IPS-NIHi7 (cell line): Measurements from ENCODE around the gene SRSF10.
A peak's percentile ranks its signal among the peaks of the same experiment; 100 is the strongest.
"Not testable (repeated sequence)": the region's sequence is repeated elsewhere in the genome, so short reads cannot be mapped to it uniquely, and the experiment has no call there.

Experiments used
- DNase-seq: peaks from one replicate; pipeline ENCODE4 v3.0.0; 2012; ENCODE audit warnings: mixed read lengths; ENCODE audit errors: extremely low spot score

Gene SRSF10

DNA sequence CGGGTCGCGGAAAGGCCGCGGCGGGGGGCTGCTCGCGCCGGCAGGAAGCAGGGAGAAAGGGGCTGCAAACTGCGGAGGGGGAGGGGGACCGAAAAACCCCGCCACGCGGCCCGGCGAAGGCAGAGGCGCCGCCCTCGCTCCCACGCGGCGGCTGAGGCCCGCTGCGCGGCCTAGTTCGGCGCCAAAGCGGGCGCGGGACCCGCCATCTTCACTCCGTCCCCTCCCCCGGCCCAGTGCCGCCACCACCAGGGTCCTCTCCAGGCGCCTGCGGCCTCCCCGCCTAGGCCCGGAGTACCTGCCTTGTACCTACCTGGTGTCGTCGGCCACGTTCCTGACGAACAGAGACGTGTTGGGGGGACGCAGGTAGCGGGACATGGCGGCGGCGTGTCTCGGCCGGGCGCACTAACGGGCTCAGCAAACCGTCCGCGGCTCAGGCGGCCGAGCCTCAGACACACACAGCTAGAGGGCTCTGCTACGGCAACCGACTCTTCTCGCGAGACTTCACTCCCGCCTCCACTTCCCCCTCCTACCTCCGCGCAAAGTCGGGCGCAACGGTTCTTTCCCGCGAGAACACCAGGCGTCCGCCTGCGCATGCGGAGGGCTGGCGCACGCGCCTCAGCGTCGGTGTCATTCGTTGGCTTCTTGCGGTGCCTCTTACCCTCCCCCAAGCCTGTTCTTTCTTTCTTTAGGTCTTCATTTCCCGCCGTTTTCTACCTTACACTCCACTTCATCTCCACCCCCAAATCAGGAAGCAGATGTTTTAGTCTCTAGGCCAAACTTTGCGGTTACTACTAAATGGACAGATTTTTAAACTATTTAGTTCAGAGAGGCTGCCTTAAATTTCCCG, at the start of gene SRSF10:
Gene SRSF10 (minus strand): TSS at position 447 of the 847 bp plus-strand sequence. CDS start 72 bp downstream, at position 375.
- peak; percentile 97 for DNase-seq

GRCh38 chr1:24027838-24028468, 47.8 kb upstream of the SRSF10 start:
- no peak for DNase-seq

GRCh38 chr1:24022581-24023361, 42.6 kb upstream of the SRSF10 start:
- peak; percentile 44 for DNase-seq

- DNase-seq, result no peak
These were observed 41.5 kb upstream of the SRSF10 start for GRCh38 chr1:24021403-24022266.

GRCh38 chr1:24020470-24020869, 40.3 kb upstream of the SRSF10 start:
- DNase-seq, result no peak

DNA sequence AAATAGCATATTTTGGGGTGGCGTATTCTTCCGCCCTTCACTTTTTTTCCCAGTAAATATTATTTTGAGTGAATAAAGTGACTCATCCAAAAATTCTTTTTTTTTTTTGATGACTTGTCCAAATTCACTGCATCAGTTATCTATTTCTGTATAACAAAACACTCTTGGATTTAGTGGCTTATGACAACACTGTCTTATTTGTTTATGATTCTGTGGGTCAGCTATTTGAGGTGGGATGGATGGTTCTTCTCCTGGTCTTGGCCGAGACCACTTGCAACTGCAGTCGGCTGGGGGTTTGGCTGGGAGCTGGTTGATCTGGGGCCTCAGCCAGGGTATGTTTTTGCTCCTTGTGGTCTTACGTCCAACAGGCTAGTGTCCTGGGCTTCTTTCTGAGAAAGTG, 39.9 kb upstream of the SRSF10 start:
- no peak for DNase-seq

- peak; percentile 67 for DNase-seq
These were observed 38.8 kb upstream of the SRSF10 start for GRCh38 chr1:24018611-24019580.

- no peak for DNase-seq
These were observed 35.4 kb upstream of the SRSF10 start for GRCh38 chr1:24015221-24016210.

GRCh38 chr1:24012878-24013277, 32.8 kb upstream of the SRSF10 start:
- DNase-seq, result not testable (repeated sequence)

GRCh38 chr1:24010650-24011049, 30.5 kb upstream of the SRSF10 start:
- no peak for DNase-seq

- no peak for DNase-seq
These were observed 29.3 kb upstream of the SRSF10 start for GRCh38 chr1:24009406-24009805.

DNA sequence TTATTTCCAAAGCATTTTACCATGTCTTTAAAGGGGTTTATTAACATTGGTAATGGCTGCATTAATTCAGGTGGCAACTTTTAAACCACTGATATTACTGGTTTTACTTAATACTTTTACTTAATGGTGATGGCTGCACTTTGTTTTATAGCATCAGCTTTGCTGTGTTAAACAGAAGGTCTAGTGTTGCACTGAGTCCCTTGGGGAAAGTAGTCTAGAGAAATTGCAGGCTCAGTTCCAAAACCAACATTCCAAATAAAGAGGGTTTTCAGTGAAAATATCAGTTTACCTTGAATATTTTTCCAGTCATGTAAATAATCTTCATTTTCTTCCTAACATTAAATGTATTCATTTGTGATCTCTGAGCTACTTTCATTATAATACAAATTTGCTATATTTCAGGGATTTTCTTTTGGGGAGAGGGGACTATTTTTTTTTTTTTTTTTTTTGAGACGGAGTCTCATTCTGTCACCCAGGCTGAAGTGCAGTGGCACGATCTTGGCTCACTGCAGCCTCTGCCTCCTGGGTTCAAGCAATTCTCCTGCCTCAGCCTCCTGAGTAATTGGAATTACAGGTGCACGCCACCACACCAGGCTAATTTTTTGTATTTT, 28.6 kb upstream of the SRSF10 start:
- not testable (repeated sequence) for DNase-seq

- DNase-seq, result no peak
These were observed 27.0 kb upstream of the SRSF10 start for GRCh38 chr1:24007079-24007478.

- DNase-seq, result no peak
These were observed 25.0 kb upstream of the SRSF10 start for GRCh38 chr1:24005163-24005562.

DNA sequence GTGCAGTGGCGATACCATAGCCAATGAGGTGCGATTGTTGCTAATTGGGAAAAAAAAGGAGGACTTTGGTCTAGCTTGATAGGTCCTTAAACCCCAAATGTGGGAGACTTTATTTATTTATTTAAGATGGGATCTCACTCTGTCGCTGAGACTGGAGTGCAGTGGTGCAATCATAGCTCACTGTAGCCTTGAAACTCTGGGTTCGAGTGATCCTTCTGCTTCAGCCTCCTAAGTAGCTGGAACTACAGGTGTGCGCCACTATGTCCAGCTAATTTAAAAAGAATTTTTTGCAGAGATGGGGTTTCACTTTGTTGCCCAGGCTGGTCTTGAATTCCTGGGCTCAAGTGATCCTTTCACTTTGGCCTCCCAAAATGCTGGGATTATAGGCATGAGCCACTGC, 24.0 kb upstream of the SRSF10 start:
- no peak for DNase-seq

DNA sequence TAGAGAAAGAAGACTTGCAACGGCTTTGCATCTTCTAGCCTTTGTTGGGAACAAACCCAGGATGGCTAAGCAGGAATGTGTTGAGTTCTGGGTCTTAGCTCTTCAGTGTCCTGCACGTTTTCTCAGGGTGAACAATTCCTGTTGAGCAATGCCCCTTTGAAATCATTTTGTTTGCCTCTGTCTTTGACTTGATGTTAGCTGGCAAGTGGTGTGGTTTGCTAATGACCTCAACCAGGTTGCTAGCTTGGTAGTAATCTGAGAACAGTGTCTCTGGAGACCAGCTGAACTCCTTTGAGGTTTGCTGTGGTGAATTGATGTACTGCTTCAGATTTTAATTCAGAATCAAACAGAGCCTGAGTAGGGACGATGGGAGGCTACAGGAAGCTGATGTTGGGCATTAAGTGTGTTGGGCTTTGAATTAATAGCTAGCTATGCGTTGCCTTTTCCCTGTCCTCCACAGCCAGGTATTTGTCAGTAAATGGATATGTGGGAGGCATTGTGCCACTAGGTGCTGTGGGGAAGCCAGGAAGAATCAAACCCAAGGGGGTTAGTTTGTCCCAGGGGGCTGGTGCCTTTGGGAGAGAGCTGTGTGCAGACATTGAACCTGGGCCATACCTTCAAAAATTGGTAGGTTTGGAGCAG, 23.3 kb upstream of the SRSF10 start:
- no peak for DNase-seq

GRCh38 chr1:24002695-24003094, 22.6 kb upstream of the SRSF10 start:
- no peak for DNase-seq

- DNase-seq, result no peak
These were observed 19.1 kb upstream of the SRSF10 start for GRCh38 chr1:23999156-23999671.
